Neutrophil (primary cell): ENCODE results near the gene MGAT3.

ENCODE experiments used
- H3K27ac ChIP-seq: fragments of 200-600 bp; sonication (generic); 2 replicates; pipeline ENCODE4 v1.5.1; 2016; ENCODE audit warnings: mild to moderate bottlenecking, moderate library complexity
- H3K27me3 ChIP-seq: fragments of 200-600 bp; sonication (generic); 2 replicates; pipeline ENCODE4 v1.6.0; 2016; ENCODE audit warnings: mild to moderate bottlenecking
- H3K36me3 ChIP-seq: fragments of 200-600 bp; sonication (generic); 2 replicates; pipeline ENCODE4 v1.5.1; 2017
- H3K4me1 ChIP-seq, 2 experiments: fragments of 200-600 bp in 1 of 2; sonication (generic) in 1 of 2; 1 replicate in 1 of 2; 2 replicates in 1 of 2; pipeline versions ENCODE4 v1.5.1 to v1.6.1; 2013 to 2016; ENCODE audit warnings: low read depth in 1 of 2, low read length in 1 of 2, mild to moderate bottlenecking in 1 of 2, moderate library complexity in 1 of 2; ENCODE audit not compliant: control insufficient read depth in 1 of 2, insufficient read depth in 1 of 2
- H3K4me3 ChIP-seq, 2 experiments: fragments of 200-600 bp in 1 of 2; sonication (generic) in 1 of 2; 1 replicate in 1 of 2; 2 replicates in 1 of 2; pipeline ENCODE4 v1.5.1; 2013 to 2016; ENCODE audit warnings: low read depth in 1 of 2, low read length in 1 of 2, mild to moderate bottlenecking in 1 of 2, moderate library complexity in 1 of 2
- H3K9me3 ChIP-seq: fragments of 200-600 bp; sonication (generic); 2 replicates; pipeline ENCODE4 v1.5.1; 2016
- TF ChIP-seq, protein P1 (sequence below): fragments of 200-600 bp; sonication (generic); IDR thresholded peaks from 2 replicates; pipeline ENCODE4 v1.5.1; 2016; ENCODE audit warnings: antibody characterized with exemption

MGAT3 gene

DNA sequence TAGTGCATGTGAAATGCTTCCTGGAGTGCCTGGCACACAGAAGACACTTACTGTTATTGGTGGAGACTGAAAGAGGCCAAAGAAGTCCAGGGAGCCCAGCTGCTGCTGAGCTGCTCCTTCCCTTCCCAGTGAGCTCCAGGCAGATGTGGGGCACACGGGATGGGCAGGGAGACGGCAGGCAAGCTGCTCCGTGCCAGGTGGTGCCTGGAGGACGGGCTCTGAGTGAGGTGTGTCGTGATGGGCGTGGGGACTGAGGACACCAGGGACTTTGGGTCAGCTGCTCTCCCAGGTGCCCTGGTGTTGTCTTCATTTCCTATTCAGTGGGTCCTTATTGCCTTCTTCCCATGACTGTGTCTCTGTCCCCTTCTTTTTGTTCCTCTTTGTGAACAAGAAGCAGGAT is 37.7 kb upstream of the MGAT3 start:
- H3K27me3 ChIP-seq = no peaks in the 10 kb centered on the region
- H3K27ac ChIP-seq = no peak overlapping the region
- TF ChIP-seq, protein P1, sequence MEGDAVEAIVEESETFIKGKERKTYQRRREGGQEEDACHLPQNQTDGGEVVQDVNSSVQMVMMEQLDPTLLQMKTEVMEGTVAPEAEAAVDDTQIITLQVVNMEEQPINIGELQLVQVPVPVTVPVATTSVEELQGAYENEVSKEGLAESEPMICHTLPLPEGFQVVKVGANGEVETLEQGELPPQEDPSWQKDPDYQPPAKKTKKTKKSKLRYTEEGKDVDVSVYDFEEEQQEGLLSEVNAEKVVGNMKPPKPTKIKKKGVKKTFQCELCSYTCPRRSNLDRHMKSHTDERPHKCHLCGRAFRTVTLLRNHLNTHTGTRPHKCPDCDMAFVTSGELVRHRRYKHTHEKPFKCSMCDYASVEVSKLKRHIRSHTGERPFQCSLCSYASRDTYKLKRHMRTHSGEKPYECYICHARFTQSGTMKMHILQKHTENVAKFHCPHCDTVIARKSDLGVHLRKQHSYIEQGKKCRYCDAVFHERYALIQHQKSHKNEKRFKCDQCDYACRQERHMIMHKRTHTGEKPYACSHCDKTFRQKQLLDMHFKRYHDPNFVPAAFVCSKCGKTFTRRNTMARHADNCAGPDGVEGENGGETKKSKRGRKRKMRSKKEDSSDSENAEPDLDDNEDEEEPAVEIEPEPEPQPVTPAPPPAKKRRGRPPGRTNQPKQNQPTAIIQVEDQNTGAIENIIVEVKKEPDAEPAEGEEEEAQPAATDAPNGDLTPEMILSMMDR = no peak
- H3K36me3 ChIP-seq = peaks cover 90% of the 10 kb centered on the region
- no peaks in the 10 kb centered on the region for H3K9me3 ChIP-seq
- no peaks in the 10 kb centered on the region for H3K4me1 ChIP-seq
- H3K4me3 ChIP-seq = no peak overlapping the region

DNA sequence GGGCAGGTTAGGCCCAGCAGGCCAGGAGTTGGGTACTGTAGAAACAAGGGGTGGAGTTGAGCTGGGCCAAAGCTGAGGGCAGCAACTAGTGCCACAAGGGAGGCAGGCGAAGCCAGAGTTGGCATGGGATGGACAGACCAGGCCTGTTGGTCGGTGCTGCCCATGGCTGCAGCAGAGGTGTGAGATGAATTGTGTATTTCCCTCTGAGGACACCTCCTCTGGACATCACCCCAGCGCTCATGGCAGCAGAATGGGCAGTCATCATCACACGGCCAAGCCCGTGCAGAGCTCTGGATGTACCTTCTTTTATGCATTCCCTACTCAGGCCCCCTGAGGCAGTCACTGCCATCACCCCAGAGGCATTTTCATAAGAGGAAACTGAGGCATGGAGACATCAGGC is 36.9 kb upstream of the MGAT3 start:
- Histone ChIP-seq H3K36me3 (peaks cover 97% of the 10 kb centered on the region), H3K27me3 (no peaks in the 10 kb centered on the region), H3K27ac (no peak overlapping the region), H3K4me1 (no peaks in the 10 kb centered on the region), H3K4me3 (no peak overlapping the region), H3K9me3 (no peaks in the 10 kb centered on the region)
- TF ChIP-seq, protein P1 = no peak

GRCh38 chr22:39421691-39422090 is 35.1 kb upstream of the MGAT3 start:
- Histone ChIP-seq H3K9me3 (no peaks in the 10 kb centered on the region), H3K27me3 (no peaks in the 10 kb centered on the region), H3K27ac (no peak overlapping the region), H3K36me3 (peaks cover 89% of the 10 kb centered on the region), H3K4me3 (no peak overlapping the region), H3K4me1 (no peaks in the 10 kb centered on the region)
- TF ChIP-seq, protein P1 = no peak

GRCh38 chr22:39422101-39422500 is 34.7 kb upstream of the MGAT3 start:
- Histone ChIP-seq H3K4me3 (no peak overlapping the region), H3K36me3 (peaks cover 89% of the 10 kb centered on the region), H3K9me3 (no peaks in the 10 kb centered on the region), H3K27ac (no peak overlapping the region), H3K4me1 (no peaks in the 10 kb centered on the region), H3K27me3 (no peaks in the 10 kb centered on the region)
- TF ChIP-seq, protein P1 = no peak

DNA sequence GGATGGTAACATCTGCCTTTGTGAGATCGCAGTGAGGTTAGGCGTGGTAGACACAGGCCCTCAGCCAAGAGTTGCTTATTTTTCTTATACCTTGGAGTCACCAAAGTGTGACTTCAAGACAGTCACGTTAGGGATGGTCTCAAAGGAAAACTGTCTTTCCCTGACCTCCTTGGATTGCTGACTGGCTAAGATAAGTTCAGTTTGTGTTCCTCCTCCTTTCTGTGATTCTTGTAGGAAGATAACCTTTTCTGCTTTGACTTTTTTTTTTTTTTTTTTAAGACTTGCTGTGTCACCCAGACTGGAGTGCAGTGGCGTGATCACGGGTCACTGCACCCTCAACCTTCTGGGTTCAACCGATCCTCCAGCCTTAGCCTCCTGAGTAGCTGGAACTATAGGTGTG is 34.1 kb upstream of the MGAT3 start:
- no peak overlapping the region for H3K4me3 ChIP-seq
- H3K4me1 ChIP-seq = no peaks in the 10 kb centered on the region
- peaks cover 89% of the 10 kb centered on the region for H3K36me3 ChIP-seq

More for the DNA sequence above, 34.1 kb upstream of the MGAT3 start:
- Histone ChIP-seq H3K27me3 (no peaks in the 10 kb centered on the region), H3K27ac (no peak overlapping the region), H3K9me3 (no peaks in the 10 kb centered on the region)
- TF ChIP-seq, protein P1 = no peak
